ENCODE results near the gene INO80E. TPM values are rescaled to one million over a fixed set of nuclear protein-coding genes. Genes with fewer than 3 reads are reported as not detected.
"Not testable (repeated sequence)": the region's sequence is repeated elsewhere in the genome, so short reads cannot be mapped to it uniquely, and the experiment has no call there.

Gene INO80E
- total RNA-seq, 1 experiment from 2014 or later: 46.7 TPM

- DNase-seq (ENCODE audit: low read depth, low spot score): no peak
- in situ Hi-C loops (cut with HindIII; ENCODE audit: low pct_unique_long_range_greater_than_20kb, low sequenced_read_pairs): no loop called here
Measured at GRCh38 chr16:30002614-30003346, 6.7 kb downstream of the INO80E start.

- in situ Hi-C loops (cut with HindIII; ENCODE audit: low pct_unique_long_range_greater_than_20kb, low sequenced_read_pairs): no loop called here
Measured at GRCh38 chr16:30003670-30004423, 7.8 kb downstream of the INO80E start.

GRCh38 chr16:30004424-30004776 lies 8.4 kb downstream of the INO80E start:
- in situ Hi-C loops (cut with HindIII; ENCODE audit: low pct_unique_long_range_greater_than_20kb, low sequenced_read_pairs): no loop called here

More at GRCh38 chr16:30003670-30004423, 7.8 kb downstream of the INO80E start:
- DNase-seq (ENCODE audit: low read depth, low spot score): no peak

GRCh38 chr16:30004811-30005242 lies 8.8 kb downstream of the INO80E start:
- DNase-seq (ENCODE audit: low read depth, low spot score): no peak
- in situ Hi-C loops (cut with HindIII; ENCODE audit: low pct_unique_long_range_greater_than_20kb, low sequenced_read_pairs): no loop called here

More at GRCh38 chr16:30004424-30004776, 8.4 kb downstream of the INO80E start:
- no peak for DNase-seq (ENCODE audit: low read depth, low spot score)

GRCh38 chr16:30005341-30006094 lies 9.5 kb downstream of the INO80E start:
- peak; percentile 51 for DNase-seq (ENCODE audit: low read depth, low spot score)
- in situ Hi-C loops (cut with HindIII; ENCODE audit: low pct_unique_long_range_greater_than_20kb, low sequenced_read_pairs): no loop called here

GRCh38 chr16:30006095-30006473 lies 10.0 kb downstream of the INO80E start:
- in situ Hi-C loops (cut with HindIII; ENCODE audit: low pct_unique_long_range_greater_than_20kb, low sequenced_read_pairs): no loop called here
- no peak for DNase-seq (ENCODE audit: low read depth, low spot score)

GRCh38 chr16:30006659-30007377 lies 10.8 kb downstream of the INO80E start:
- in situ Hi-C loops (cut with HindIII; ENCODE audit: low pct_unique_long_range_greater_than_20kb, low sequenced_read_pairs): no loop called here

GRCh38 chr16:30007378-30007895 lies 11.4 kb downstream of the INO80E start:
- in situ Hi-C loops (cut with HindIII; ENCODE audit: low pct_unique_long_range_greater_than_20kb, low sequenced_read_pairs): no loop called here
- DNase-seq (ENCODE audit: low read depth, low spot score): no peak

More at GRCh38 chr16:30006659-30007377, 10.8 kb downstream of the INO80E start:
- DNase-seq (ENCODE audit: low read depth, low spot score): no peak

GRCh38 chr16:30009085-30009862 lies 13.2 kb downstream of the INO80E start:
- no peak for DNase-seq (ENCODE audit: low read depth, low spot score)
- in situ Hi-C loops (cut with HindIII; ENCODE audit: low pct_unique_long_range_greater_than_20kb, low sequenced_read_pairs): no loop called here

GRCh38 chr16:30009990-30010843 lies 14.2 kb downstream of the INO80E start:
- in situ Hi-C loops (cut with HindIII; ENCODE audit: low pct_unique_long_range_greater_than_20kb, low sequenced_read_pairs): no loop called here
- no peak for DNase-seq (ENCODE audit: low read depth, low spot score)

- no peak for DNase-seq (ENCODE audit: low read depth, low spot score)
- in situ Hi-C loops (cut with HindIII; ENCODE audit: low pct_unique_long_range_greater_than_20kb, low sequenced_read_pairs): no loop called here
Measured at GRCh38 chr16:30010844-30011713, 15.0 kb downstream of the INO80E start, which contains the start of gene DOC2A. Gene DOC2A, minus strand, starts transcription at chr16:30011027. Its CDS starts 805 bp downstream, at chr16:30010222.

GRCh38 chr16:30011714-30012504 lies 15.9 kb downstream of the INO80E start:
- DNase-seq (ENCODE audit: low read depth, low spot score): no peak
- in situ Hi-C loops (cut with HindIII; ENCODE audit: low pct_unique_long_range_greater_than_20kb, low sequenced_read_pairs): no loop called here

GRCh38 chr16:30012598-30012997 lies 16.6 kb downstream of the INO80E start:
- DNase-seq (ENCODE audit: low read depth, low spot score); in situ Hi-C loops (cut with HindIII; ENCODE audit: low pct_unique_long_range_greater_than_20kb, low sequenced_read_pairs): not testable (repeated sequence)

- in situ Hi-C loops (cut with HindIII; ENCODE audit: low pct_unique_long_range_greater_than_20kb, low sequenced_read_pairs); DNase-seq (ENCODE audit: low read depth, low spot score): not testable (repeated sequence)
Measured at GRCh38 chr16:30015450-30015849, 19.4 kb downstream of the INO80E start.

Data from SK-MEL-5 (cell line).